Adrenal gland (tissue), 12 donors: ENCODE measurements around the gene IBA57. TPM values are rescaled to one million over a fixed set of nuclear protein-coding genes. Genes with fewer than 3 reads are reported as not detected.

Source experiments
- DNase-seq, 7 donors: peaks; one replicate each; pipeline ENCODE4 v3.0.0-alpha.2; 2019 to 2020
- H3K27ac ChIP-seq, 5 donors: fragments of 200-600 bp; sonication (generic) in 4 of 5; 1 replicate in 3 of 5; 2 replicates in 2 of 5; pipeline versions ENCODE4 v1.5.1 to v1.8.0; 2016 to 2020; ENCODE audit warnings: mild to moderate bottlenecking in 1 of 5
- H3K27me3 ChIP-seq: fragments of 200-600 bp; 2 replicates; pipeline ENCODE4 v1.8.0; 2021
- H3K36me3 ChIP-seq, 2 donors: fragments of 200-600 bp; replicated peaks in 1 of 2; 1 replicate in 1 of 2; 2 replicates in 1 of 2; pipeline versions ENCODE4 v1.5.1 to v1.8.0; 2018 to 2022
- H3K4me1 ChIP-seq, 2 donors: fragments of 200-600 bp; replicated peaks in 1 of 2; 1 replicate in 1 of 2; 2 replicates in 1 of 2; pipeline versions ENCODE4 v1.5.1 to v1.8.0; 2018 to 2021
- H3K4me3 ChIP-seq, 4 donors: fragments of 200-600 bp; sonication (generic) in 3 of 4; one replicate each; pipeline ENCODE4 v1.5.1; 2016 to 2018
- H3K9me3 ChIP-seq, 3 donors: fragments of 200-600 bp; sonication (generic) in 1 of 3; replicated peaks in 1 of 3; 1 replicate in 2 of 3; 2 replicates in 1 of 3; pipeline versions ENCODE4 v1.5.1 to v1.8.0; 2016 to 2021
- CTCF ChIP-seq, 6 experiments: fragments of 450-650 bp in 4 of 6; fragments of 200-600 bp in 2 of 6; sonication (generic) in 1 of 6; IDR thresholded peaks; 1 replicate in 5 of 6; 2 replicates in 1 of 6; pipeline versions ENCODE4 v1.5.1 to v1.8.0; 2016 to 2021; ENCODE audit warnings: antibody characterized with exemption in 6 of 6, mild to moderate bottlenecking in 2 of 6, moderate library complexity in 1 of 6
- POLR2A ChIP-seq, 2 donors: fragments of 450-650 bp; IDR thresholded peaks; one replicate each; pipeline ENCODE4 v1.6.1; 2017; ENCODE audit warnings: antibody characterized with exemption in 2 of 2, mild to moderate bottlenecking in 2 of 2, moderate library complexity in 1 of 2
- WGBS, 4 donors: extraction: QIAGEN DNeasy Blood & Tissue Kit in 2 of 4; methylation state at CpG; one replicate each; pipeline versions ENCODE4 v1.1.5 to v1.1.7; 2013 to 2017; 5-methylcytosine and 5-hydroxymethylcytosine counted together
- intact Hi-C, 2 donors: fragments of 100-400 bp; cut with DNase I; formaldehyde crosslinking; loops; one replicate each; pipeline versions ENCODE4 v1.14.1 to v1.15.0; 2022 to 2023
- polyA plus RNA-seq, 3 donors: library from polyadenylated mRNA; stranded (reverse); fragments of 200-250 nt in 2 of 3; fragments of 350-450 nt in 1 of 3; fragmentation: Illumina TruSeq in 1 of 3; extraction: RNeasy Lipid Tissue Mini Kit (QIAGEN cat#74804) in 1 of 3; gene quantifications; one replicate each; pipeline ENCODE4 v1.2.3, GENCODE V29; 2013 to 2014
- total RNA-seq, 9 donors: library from RNA; depleted of rRNA in 4 of 9; stranded (reverse); fragments of >200 nt in 4 of 9; fragments of 120-200 nt in 1 of 9; fragmentation: NEBNext Ultra II Directional in 1 of 9; extraction: Animal tissue kit (Norgen Biotek cat#: 25700) in 1 of 9; gene quantifications; one replicate each; pipeline versions ENCODE4 v1.1.0 to v1.2.4, GENCODE V29; 2013 to 2023
- donor health status: healthy with polysubstance abuse.
- donor health status: Bipolar disorder and iron deficiency.
- donor health status: DM: yes; HTN: yes; CAD: no.
- donor health status: DM: no; HTN: no; CAD: no.
- donor health status: DM: no; HTN: no; CAD: no.
- donor health status: DM: yes; HTN: yes; CAD: no.

IBA57 gene
- total and polyA plus RNA-seq, 12 donors = 1.4 to 40.6 (median 13.0) TPM

GRCh38 chr1:228207851-228208821, 42.5 kb downstream of the IBA57 start, which contains the start of gene OBSCN:
TSS of gene OBSCN (plus strand) at chr1:228208044. CDS start at chr1:228211784, 3,740 bp downstream.
- peaks cover 5% of the 10 kb centered on the region in 2 donors for H3K4me1 ChIP-seq
- WGBS, 4 donors = 48 to 63% (median 59%) methylated on average over 3 to 30 of the region's 30 CpGs
- H3K4me3 ChIP-seq = no peak within 1 kb of the TSS
- H3K9me3 ChIP-seq = no peaks in the 10 kb centered on the region
- H3K27ac ChIP-seq = no peak within 1 kb of the TSS
- peaks cover 11% of the 10 kb centered on the region for H3K27me3 ChIP-seq
- H3K36me3 ChIP-seq = no peaks in the 10 kb centered on the region
- intact Hi-C loops = loop anchor here in 1 of 2 donors (5.0 kb wide), 1 partner anchor 36 kb away; no protein-coding TSS in a partner anchor
- peak in 1 of 7 donors; percentile 20 for DNase-seq
- TF ChIP-seq CTCF (IDR thresholded peaks at IDR 0.05) (no peak), POLR2A (IDR thresholded peaks at IDR 0.05) (no peak)

GRCh38 chr1:228208831-228209551, 43.4 kb downstream of the IBA57 start:
- H3K4me1 ChIP-seq = peaks cover 5% of the 10 kb centered on the region in 2 donors
- peaks cover 11% of the 10 kb centered on the region for H3K27me3 ChIP-seq
- TF ChIP-seq CTCF (IDR thresholded peaks at IDR 0.05) (no peak), POLR2A (IDR thresholded peaks at IDR 0.05) (no peak)
- H3K4me3 ChIP-seq = no peak overlapping the region
- no peaks in the 10 kb centered on the region for H3K36me3 ChIP-seq
- H3K27ac ChIP-seq = no peak overlapping the region
- peak in 1 of 7 donors; percentile 14 for DNase-seq
- H3K9me3 ChIP-seq = no peaks in the 10 kb centered on the region
- WGBS, 4 donors = 56 to 78% (median 68%) methylated on average over 10 to 19 of the region's 19 CpGs
- intact Hi-C loops = loop anchor here in 1 of 2 donors (5.0 kb wide), 1 partner anchor 37 kb away; no protein-coding TSS in a partner anchor

GRCh38 chr1:228209657-228210056, 44.1 kb downstream of the IBA57 start:
- Histone ChIP-seq H3K27ac (no peak overlapping the region), H3K9me3 (no peaks in the 10 kb centered on the region), H3K36me3 (no peaks in the 10 kb centered on the region), H3K4me3 (no peak overlapping the region), H3K27me3 (peaks cover 11% of the 10 kb centered on the region), H3K4me1 (peaks cover 5% of the 10 kb centered on the region in 2 donors)
- 53 to 88% (median 77%) methylated on average over 2 to 3 of the region's 3 CpGs for WGBS, 4 donors
- intact Hi-C loops = loop anchor here (2.0 to 5.0 kb wide), 2 partner anchors 31 to 37 kb away; no protein-coding TSS in a partner anchor
- no peak for TF ChIP-seq POLR2A (IDR thresholded peaks at IDR 0.05)
- peak in 1 of 7 donors; percentile 21 for DNase-seq

- no peak for TF ChIP-seq CTCF (IDR thresholded peaks at IDR 0.05)
- TF ChIP-seq POLR2A (IDR thresholded peaks at IDR 0.05) = no peak
- Histone ChIP-seq H3K4me1 (peaks cover 5% of the 10 kb centered on the region in 2 donors), H3K27me3 (peaks cover 11% of the 10 kb centered on the region), H3K4me3 (no peak overlapping the region), H3K9me3 (no peaks in the 10 kb centered on the region), H3K36me3 (no peaks in the 10 kb centered on the region), H3K27ac (no peak overlapping the region)
- peak in 1 of 7 donors; percentile 13 for DNase-seq
- intact Hi-C loops = loop anchor here in 1 of 2 donors (2.0 kb wide), 1 partner anchor 31 kb away; no protein-coding TSS in a partner anchor
- WGBS, 4 donors = 82 to 100% (median 84%) methylated on average over 4 to 11 of the region's 11 CpGs
These were observed 44.6 kb downstream of the IBA57 start for GRCh38 chr1:228210076-228210651.
